HG03342 (cell line): Measurements from ENCODE around the gene MAP3K6.

Source experiments
- ATAC-seq: cut with Tn5 transposase; IDR thresholded peaks from one replicate; pipeline ENCODE4 v1.9.1; 2021; ENCODE audit warnings: mild to moderate bottlenecking, moderate library complexity; ENCODE audit not compliant: unreplicated experiment

MAP3K6 gene

GRCh38 chr1:27341525-27342252, 25.1 kb downstream of the MAP3K6 start, which contains the start of gene SYTL1:
Gene SYTL1 (plus strand): TSS chr1:27342022. CDS start chr1:27345335, 3,313 bp downstream.
- peak; percentile 57 for ATAC-seq

GRCh38 chr1:27339213-27339612, 27.5 kb downstream of the MAP3K6 start:
- ATAC-seq: no peak

- ATAC-seq: no peak
Measured at GRCh38 chr1:27338751-27339150, 28.0 kb downstream of the MAP3K6 start.

GRCh38 chr1:27336756-27337155, 30.0 kb downstream of the MAP3K6 start:
- ATAC-seq: no peak

GRCh38 chr1:27335506-27336422, 31.0 kb downstream of the MAP3K6 start:
- ATAC-seq: no peak

GRCh38 chr1:27333717-27334279, 33.0 kb downstream of the MAP3K6 start:
- ATAC-seq: no peak

- no peak for ATAC-seq
Measured at GRCh38 chr1:27332536-27333281, 34.1 kb downstream of the MAP3K6 start.

- ATAC-seq: no peak
Measured at GRCh38 chr1:27331922-27332321, 34.8 kb downstream of the MAP3K6 start.

- no peak for ATAC-seq
Measured at GRCh38 chr1:27331426-27331825, 35.3 kb downstream of the MAP3K6 start.

- ATAC-seq: no peak
Measured at GRCh38 chr1:27330786-27331185, 36.0 kb downstream of the MAP3K6 start.

GRCh38 chr1:27327964-27328363, 38.8 kb downstream of the MAP3K6 start:
- no peak for ATAC-seq

GRCh38 chr1:27325286-27325685, 41.5 kb downstream of the MAP3K6 start:
- ATAC-seq: no peak

GRCh38 chr1:27322569-27323240, 44.1 kb downstream of the MAP3K6 start:
- no peak for ATAC-seq

- ATAC-seq: peak; percentile 93
Measured at GRCh38 chr1:27321813-27322568, 44.8 kb downstream of the MAP3K6 start, which contains the start of gene TMEM222. Gene TMEM222 (plus strand): TSS chr1:27322163. CDS start chr1:27322198, 35 bp downstream.

GRCh38 chr1:27318596-27318995, 48.2 kb downstream of the MAP3K6 start:
- ATAC-seq: no peak

GRCh38 chr1:27318136-27318535, 48.6 kb downstream of the MAP3K6 start:
- ATAC-seq: no peak

GRCh38 chr1:27316860-27317259, 49.9 kb downstream of the MAP3K6 start:
- ATAC-seq: no peak

- ATAC-seq: no peak
Measured at GRCh38 chr1:27314737-27315136, 52.0 kb downstream of the MAP3K6 start.

GRCh38 chr1:27314169-27314568, 52.6 kb downstream of the MAP3K6 start:
- ATAC-seq: no peak
